ENCODE measurements around the gene RHBDL1.
A peak's percentile ranks its signal among the peaks of the same experiment; 100 is the strongest.

Gene RHBDL1

DNA sequence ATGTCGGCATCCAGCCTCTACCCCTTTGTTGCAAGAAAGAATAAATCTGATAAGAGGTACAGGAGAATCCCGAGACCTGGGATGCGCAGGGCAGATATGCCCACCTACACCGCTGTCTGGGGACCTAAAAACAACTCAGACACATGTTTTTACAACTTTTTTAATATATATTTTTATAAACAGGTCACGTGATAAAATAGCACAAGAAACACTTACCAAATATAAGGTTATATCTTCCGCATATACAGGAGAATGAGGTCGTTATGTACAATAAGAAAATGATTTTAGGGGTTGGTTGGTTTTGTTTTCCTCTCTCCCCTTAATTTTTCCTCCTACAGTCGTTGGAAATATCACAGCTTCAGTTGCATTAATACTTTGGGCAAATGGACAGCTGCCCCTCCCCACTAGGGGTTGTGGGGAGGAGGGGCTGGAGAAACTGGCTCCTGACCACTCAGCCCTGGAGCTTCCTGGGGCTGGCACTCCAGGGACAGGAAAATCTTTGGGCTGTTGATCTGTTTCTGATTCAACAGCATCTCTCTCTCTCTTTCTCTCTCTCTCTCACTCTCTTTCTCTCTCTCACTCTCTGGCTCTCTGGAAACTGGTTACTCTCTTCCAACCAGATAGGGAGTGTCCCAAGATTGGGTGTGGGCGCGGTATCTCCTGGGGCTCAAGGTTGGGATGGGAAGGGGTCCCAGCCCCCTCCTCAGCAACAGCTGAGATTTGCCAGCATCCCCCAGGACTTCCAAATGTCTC is 17.1 kb downstream of the RHBDL1 start:
- no peak overlapping the region for H3K4me3 ChIP-seq (ENCODE audit: low read depth, low read length)
- ChIA-PET POLR2A (interaction anchor here (0.8 kb wide), 1 partner anchor 56 kb away, joined by 3 read pairs; the partner anchor contains the start of gene METTL26), CTCF (interaction anchor here (0.8 kb wide), 1 partner anchor 22 kb away, joined by 3 read pairs; no protein-coding TSS in a partner anchor)
- no peaks in the 10 kb centered on the region for H3K4me1 ChIP-seq (ENCODE audit: control insufficient read depth, insufficient read depth, low read length)
- no peaks in the 10 kb centered on the region for H3K9me3 ChIP-seq (ENCODE audit: control insufficient read depth, insufficient read depth, low read depth, low read length)
- peaks cover 0 to 16% of the 10 kb centered on the region in 2 experiments; a peak in 1 of 3 replicates for H3K36me3 ChIP-seq (ENCODE audit: control insufficient read depth in 2 of 2, insufficient read depth in 1 of 2, low read length in 2 of 2)
- no peak overlapping the region for H3K27ac ChIP-seq (ENCODE audit: extremely low read depth, low read depth, low read length)
- TF ChIP-seq ZNF623 (tag by site-specific recombination; IDR thresholded peaks at IDR 0.05), result no peak
- no peak for TF ChIP-seq ZNF292 (tag by site-specific recombination; IDR thresholded peaks at IDR 0.05; ENCODE audit: borderline replicate concordance, low read depth)
- TF ChIP-seq, protein P1, sequence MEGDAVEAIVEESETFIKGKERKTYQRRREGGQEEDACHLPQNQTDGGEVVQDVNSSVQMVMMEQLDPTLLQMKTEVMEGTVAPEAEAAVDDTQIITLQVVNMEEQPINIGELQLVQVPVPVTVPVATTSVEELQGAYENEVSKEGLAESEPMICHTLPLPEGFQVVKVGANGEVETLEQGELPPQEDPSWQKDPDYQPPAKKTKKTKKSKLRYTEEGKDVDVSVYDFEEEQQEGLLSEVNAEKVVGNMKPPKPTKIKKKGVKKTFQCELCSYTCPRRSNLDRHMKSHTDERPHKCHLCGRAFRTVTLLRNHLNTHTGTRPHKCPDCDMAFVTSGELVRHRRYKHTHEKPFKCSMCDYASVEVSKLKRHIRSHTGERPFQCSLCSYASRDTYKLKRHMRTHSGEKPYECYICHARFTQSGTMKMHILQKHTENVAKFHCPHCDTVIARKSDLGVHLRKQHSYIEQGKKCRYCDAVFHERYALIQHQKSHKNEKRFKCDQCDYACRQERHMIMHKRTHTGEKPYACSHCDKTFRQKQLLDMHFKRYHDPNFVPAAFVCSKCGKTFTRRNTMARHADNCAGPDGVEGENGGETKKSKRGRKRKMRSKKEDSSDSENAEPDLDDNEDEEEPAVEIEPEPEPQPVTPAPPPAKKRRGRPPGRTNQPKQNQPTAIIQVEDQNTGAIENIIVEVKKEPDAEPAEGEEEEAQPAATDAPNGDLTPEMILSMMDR (tag by site-specific recombination; IDR thresholded peaks at IDR 0.05), result no peak
- peak; percentile 87 for TF ChIP-seq PRDM1 (tag by site-specific recombination; IDR thresholded peaks at IDR 0.05)
- peak; percentile 97 for TF ChIP-seq ZNF596 (tag by site-specific recombination; IDR thresholded peaks at IDR 0.05)
- TF ChIP-seq, protein P2, sequence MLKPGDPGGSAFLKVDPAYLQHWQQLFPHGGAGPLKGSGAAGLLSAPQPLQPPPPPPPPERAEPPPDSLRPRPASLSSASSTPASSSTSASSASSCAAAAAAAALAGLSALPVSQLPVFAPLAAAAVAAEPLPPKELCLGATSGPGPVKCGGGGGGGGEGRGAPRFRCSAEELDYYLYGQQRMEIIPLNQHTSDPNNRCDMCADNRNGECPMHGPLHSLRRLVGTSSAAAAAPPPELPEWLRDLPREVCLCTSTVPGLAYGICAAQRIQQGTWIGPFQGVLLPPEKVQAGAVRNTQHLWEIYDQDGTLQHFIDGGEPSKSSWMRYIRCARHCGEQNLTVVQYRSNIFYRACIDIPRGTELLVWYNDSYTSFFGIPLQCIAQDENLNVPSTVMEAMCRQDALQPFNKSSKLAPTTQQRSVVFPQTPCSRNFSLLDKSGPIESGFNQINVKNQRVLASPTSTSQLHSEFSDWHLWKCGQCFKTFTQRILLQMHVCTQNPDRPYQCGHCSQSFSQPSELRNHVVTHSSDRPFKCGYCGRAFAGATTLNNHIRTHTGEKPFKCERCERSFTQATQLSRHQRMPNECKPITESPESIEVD (tag by site-specific recombination; IDR thresholded peaks at IDR 0.05), result no peak
- 0 out of 2 replicates have a peak, but pooled peaks have one; percentile 22 for TF ChIP-seq ZNF366 (tag by site-specific recombination; conservative IDR thresholded peaks at IDR 0.05)
- 0 out of 2 replicates have a peak, but pooled peaks have one; percentile 36 for TF ChIP-seq SCRT2 (tag by site-specific recombination; IDR thresholded peaks at IDR 0.05)
- 0 out of 2 replicates have a peak, but pooled peaks have one; percentile 23 for TF ChIP-seq IKZF3 (tag by site-specific recombination; IDR thresholded peaks at IDR 0.05)
- TF ChIP-seq ZNF701 (tag by site-specific recombination; IDR thresholded peaks at IDR 0.05), result no peak
- TF ChIP-seq ZNF354C (tag by site-specific recombination; IDR thresholded peaks at IDR 0.05; ENCODE audit: borderline replicate concordance, low read depth), result no peak
- TF ChIP-seq, protein P3, sequence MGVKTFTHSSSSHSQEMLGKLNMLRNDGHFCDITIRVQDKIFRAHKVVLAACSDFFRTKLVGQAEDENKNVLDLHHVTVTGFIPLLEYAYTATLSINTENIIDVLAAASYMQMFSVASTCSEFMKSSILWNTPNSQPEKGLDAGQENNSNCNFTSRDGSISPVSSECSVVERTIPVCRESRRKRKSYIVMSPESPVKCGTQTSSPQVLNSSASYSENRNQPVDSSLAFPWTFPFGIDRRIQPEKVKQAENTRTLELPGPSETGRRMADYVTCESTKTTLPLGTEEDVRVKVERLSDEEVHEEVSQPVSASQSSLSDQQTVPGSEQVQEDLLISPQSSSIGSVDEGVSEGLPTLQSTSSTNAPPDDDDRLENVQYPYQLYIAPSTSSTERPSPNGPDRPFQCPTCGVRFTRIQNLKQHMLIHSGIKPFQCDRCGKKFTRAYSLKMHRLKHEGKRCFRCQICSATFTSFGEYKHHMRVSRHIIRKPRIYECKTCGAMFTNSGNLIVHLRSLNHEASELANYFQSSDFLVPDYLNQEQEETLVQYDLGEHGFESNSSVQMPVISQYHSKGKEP (tag by site-specific recombination; IDR thresholded peaks at IDR 0.05), result no peak
- TF ChIP-seq ZNF707 (tag by site-specific recombination; IDR thresholded peaks at IDR 0.05), result no peak
- TF ChIP-seq, protein P4, sequence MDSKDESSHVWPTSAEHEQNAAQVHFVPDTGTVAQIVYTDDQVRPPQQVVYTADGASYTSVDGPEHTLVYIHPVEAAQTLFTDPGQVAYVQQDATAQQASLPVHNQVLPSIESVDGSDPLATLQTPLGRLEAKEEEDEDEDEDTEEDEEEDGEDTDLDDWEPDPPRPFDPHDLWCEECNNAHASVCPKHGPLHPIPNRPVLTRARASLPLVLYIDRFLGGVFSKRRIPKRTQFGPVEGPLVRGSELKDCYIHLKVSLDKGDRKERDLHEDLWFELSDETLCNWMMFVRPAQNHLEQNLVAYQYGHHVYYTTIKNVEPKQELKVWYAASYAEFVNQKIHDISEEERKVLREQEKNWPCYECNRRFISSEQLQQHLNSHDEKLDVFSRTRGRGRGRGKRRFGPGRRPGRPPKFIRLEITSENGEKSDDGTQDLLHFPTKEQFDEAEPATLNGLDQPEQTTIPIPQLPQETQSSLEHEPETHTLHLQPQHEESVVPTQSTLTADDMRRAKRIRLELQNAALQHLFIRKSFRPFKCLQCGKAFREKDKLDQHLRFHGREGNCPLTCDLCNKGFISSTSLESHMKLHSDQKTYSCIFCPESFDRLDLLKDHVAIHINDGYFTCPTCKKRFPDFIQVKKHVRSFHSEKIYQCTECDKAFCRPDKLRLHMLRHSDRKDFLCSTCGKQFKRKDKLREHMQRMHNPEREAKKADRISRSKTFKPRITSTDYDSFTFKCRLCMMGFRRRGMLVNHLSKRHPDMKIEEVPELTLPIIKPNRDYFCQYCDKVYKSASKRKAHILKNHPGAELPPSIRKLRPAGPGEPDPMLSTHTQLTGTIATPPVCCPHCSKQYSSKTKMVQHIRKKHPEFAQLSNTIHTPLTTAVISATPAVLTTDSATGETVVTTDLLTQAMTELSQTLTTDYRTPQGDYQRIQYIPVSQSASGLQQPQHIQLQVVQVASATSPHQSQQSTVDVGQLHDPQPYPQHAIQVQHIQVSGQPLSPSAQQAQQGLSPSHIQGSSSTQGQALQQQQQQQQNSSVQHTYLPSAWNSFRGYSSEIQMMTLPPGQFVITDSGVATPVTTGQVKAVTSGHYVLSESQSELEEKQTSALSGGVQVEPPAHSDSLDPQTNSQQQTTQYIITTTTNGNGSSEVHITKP (tag by site-specific recombination; IDR thresholded peaks at IDR 0.05), result no peak
- no peak for TF ChIP-seq GLIS2 (tag by site-specific recombination; IDR thresholded peaks at IDR 0.05)
- TF ChIP-seq KLF1 (tag by site-specific recombination; IDR thresholded peaks at IDR 0.05), result 0 out of 2 replicates have a peak, but pooled peaks have one; percentile 13
- TF ChIP-seq, protein P5, sequence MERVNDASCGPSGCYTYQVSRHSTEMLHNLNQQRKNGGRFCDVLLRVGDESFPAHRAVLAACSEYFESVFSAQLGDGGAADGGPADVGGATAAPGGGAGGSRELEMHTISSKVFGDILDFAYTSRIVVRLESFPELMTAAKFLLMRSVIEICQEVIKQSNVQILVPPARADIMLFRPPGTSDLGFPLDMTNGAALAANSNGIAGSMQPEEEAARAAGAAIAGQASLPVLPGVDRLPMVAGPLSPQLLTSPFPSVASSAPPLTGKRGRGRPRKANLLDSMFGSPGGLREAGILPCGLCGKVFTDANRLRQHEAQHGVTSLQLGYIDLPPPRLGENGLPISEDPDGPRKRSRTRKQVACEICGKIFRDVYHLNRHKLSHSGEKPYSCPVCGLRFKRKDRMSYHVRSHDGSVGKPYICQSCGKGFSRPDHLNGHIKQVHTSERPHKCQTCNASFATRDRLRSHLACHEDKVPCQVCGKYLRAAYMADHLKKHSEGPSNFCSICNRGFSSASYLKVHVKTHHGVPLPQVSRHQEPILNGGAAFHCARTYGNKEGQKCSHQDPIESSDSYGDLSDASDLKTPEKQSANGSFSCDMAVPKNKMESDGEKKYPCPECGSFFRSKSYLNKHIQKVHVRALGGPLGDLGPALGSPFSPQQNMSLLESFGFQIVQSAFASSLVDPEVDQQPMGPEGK (tag by site-specific recombination; IDR thresholded peaks at IDR 0.05), result peak; percentile 27; the same call in 1 of the 2 replicates
- no peak for TF ChIP-seq ZNF24 (tag by site-specific recombination; IDR thresholded peaks at IDR 0.05)
- TF ChIP-seq YY2 (tag by site-specific recombination; IDR thresholded peaks at IDR 0.05), result no peak
- TF ChIP-seq ZNF155 (tag by site-specific recombination; IDR thresholded peaks at IDR 0.05), result no peak
- TF ChIP-seq, protein P6, sequence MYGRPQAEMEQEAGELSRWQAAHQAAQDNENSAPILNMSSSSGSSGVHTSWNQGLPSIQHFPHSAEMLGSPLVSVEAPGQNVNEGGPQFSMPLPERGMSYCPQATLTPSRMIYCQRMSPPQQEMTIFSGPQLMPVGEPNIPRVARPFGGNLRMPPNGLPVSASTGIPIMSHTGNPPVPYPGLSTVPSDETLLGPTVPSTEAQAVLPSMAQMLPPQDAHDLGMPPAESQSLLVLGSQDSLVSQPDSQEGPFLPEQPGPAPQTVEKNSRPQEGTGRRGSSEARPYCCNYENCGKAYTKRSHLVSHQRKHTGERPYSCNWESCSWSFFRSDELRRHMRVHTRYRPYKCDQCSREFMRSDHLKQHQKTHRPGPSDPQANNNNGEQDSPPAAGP (tag by site-specific recombination; IDR thresholded peaks at IDR 0.05), result no peak
